GM13977 (cell line): ENCODE results near the gene STOML2.

Experiments
- DNase-seq: peaks from one replicate; pipeline ENCODE4 v3.0.0; 2012; ENCODE audit warnings: low spot score
- CTCF ChIP-seq: IDR thresholded peaks from 2 replicates; pipeline ENCODE4 v1.5.1; 2012; ENCODE audit warnings: mild to moderate bottlenecking, control low read depth; ENCODE audit not compliant: insufficient read depth; ENCODE audit errors: extremely low read depth, missing control alignments
- in situ Hi-C: fragments of 300-500 bp; cut with MboI; formaldehyde crosslinking; loops from one replicate; pipeline ENCODE4 v1.12.0; 2022; ENCODE audit warnings: low sequenced_read_pairs, low pct_unique_long_range_greater_than_20kb, mixed read lengths, inconsistent platforms; ENCODE audit not compliant: unreplicated experiment

Gene STOML2

GRCh38 chr9:35134920-35135319, 32.0 kb upstream of the STOML2 start:
- in situ Hi-C loops = no loop called here
- TF ChIP-seq CTCF = no peak
- DNase-seq = no peak

- peak; percentile 96 for TF ChIP-seq CTCF
- in situ Hi-C loops = no loop called here
- peak; percentile 82 for DNase-seq
These were observed 14.1 kb upstream of the STOML2 start for GRCh38 chr9:35116898-35117551.

GRCh38 chr9:35116539-35116897, 13.6 kb upstream of the STOML2 start:
- no peak for DNase-seq
- in situ Hi-C loops = no loop called here
- TF ChIP-seq CTCF = no peak

GRCh38 chr9:35115680-35116538, 13.0 kb upstream of the STOML2 start, which contains the start of gene ATOSB:
Gene ATOSB, minus strand, starts transcription at chr9:35115862. Its CDS starts 7,588 bp downstream, at chr9:35108274.
- no peak for TF ChIP-seq CTCF
- peak; percentile 91 for DNase-seq
- in situ Hi-C loops = no loop called here

- in situ Hi-C loops = no loop called here
- DNase-seq = no peak
- TF ChIP-seq CTCF = no peak
These were observed 12.1 kb upstream of the STOML2 start for GRCh38 chr9:35114840-35115628.

- TF ChIP-seq CTCF = no peak
- in situ Hi-C loops = no loop called here
- DNase-seq = peak; percentile 54
These were observed 11.3 kb upstream of the STOML2 start for GRCh38 chr9:35114113-35114839.
